ENCODE data around the gene OR2J1. TPM values are rescaled to one million over a fixed set of nuclear protein-coding genes. Genes with fewer than 3 reads are reported as not detected.
"Not testable (repeated sequence)": the region's sequence is repeated elsewhere in the genome, so short reads cannot be mapped to it uniquely, and the experiment has no call there.

Gene OR2J1
- total RNA-seq = not detected

GRCh38 chr6:29099190-29099589, at the start of gene OR2J1:
TSS of gene OR2J1 (plus strand) at chr6:29099490. CDS start at chr6:29100943, 1,453 bp downstream.
- DNase-seq (ENCODE audit: low spot score in 2 of 2) (no peak), FAIRE-seq (no peak)

GRCh38 chr6:29051680-29052079, 47.6 kb upstream of the OR2J1 start:
- FAIRE-seq (no peak), DNase-seq (ENCODE audit: low spot score in 2 of 2) (no peak)

DNA sequence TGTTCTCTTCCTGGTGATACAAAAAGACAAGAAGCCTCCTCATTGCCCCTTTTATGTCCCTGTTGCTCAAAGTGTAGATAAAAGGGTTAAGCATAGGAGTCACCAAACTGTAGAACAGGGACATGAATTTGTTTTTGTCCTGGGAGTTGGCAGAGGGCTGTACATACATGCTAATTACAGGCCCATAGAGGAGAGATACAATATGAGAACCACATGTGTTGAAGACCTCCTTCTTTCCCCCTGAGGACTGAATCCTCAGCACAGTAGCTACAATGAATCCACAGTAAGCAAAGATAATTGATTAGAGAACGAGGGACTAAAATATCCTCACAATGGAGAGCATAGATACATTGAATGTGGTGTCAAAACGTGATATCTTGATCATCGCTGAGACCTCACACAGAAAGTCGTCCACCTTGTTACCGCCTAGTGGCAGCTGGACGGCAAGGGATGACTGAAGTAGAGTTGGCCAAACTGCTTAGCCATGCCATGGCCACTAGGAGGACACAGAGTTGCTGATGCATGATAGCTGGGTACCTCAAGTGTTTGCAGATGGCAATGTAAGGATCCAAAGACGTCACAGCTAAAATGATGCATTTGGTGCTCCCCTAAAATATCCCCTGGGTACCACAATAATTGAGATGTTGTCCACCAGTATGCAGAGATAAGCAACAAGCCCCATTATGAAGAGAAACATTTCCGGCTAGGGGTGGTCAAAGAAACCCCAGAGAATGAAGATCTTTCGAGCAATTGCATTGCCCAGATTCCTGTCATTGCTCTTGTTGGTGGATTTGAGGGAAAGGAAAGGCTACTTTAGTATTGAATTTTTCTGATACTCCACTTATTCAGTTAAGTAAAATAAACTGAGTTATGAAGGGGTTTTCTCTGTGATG, 27.2 kb upstream of the OR2J1 start:
- DNase-seq (ENCODE audit: low spot score in 2 of 2) (no peak), FAIRE-seq (no peak)

DNA sequence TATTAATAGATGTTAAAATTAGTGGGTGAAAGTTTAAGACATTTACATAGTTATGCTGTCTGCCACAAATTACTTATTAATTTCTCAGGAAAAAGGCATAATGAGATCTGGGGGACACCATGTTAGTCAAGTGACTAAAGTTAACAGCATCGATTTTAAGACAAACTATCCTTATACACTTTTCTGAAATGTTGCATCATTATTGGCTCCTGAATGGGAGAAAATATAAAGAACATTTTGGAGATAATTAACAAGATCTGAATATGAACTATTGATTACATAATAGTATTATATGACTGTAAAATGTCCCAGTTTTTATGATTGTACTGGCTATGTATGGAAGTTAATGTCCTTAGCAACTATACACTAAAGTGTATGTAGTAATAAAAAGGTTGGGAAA, 20.1 kb upstream of the OR2J1 start:
- FAIRE-seq (no peak), DNase-seq (ENCODE audit: low spot score in 2 of 2) (no peak)

- no peak for FAIRE-seq
- DNase-seq (ENCODE audit: low spot score in 2 of 2) = no peak
Observed at GRCh38 chr6:29081312-29081711, 18.0 kb upstream of the OR2J1 start.

- FAIRE-seq (no peak), DNase-seq (ENCODE audit: low spot score in 2 of 2) (no peak)
Observed at GRCh38 chr6:29082457-29082856, 16.8 kb upstream of the OR2J1 start.

DNA sequence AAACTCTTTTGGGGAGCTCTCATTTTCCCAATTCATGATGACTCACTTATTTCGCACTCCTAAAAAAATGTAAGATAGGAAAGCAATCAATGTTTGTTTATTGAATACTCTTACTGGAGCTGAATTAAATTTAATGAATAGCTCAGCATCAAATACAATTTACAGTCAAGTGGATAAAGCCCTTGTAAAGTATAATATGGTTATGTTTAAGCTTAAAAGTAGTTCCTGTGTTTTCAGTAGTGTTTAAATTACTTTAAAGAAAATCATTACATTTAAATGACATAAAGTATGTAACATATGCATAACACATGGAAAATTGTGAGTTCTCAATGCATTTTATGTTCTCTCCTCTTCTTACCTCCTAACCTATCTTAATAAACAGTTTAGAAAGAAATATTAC, 12.1 kb upstream of the OR2J1 start, which contains the start of gene OR2B3:
Gene OR2B3 (minus strand): TSS at position 101 of the 400 bp plus-strand sequence. CDS start 65 bp downstream, at position 36.
- DNase-seq (ENCODE audit: low spot score in 2 of 2) (no peak), FAIRE-seq (no peak)

- FAIRE-seq (no peak), DNase-seq (ENCODE audit: low spot score in 2 of 2) (no peak)
Observed at GRCh38 chr6:29092957-29093356, 6.3 kb upstream of the OR2J1 start.

- DNase-seq (ENCODE audit: low spot score in 2 of 2) (no peak), FAIRE-seq (no peak)
Observed at GRCh38 chr6:29097803-29098202, 1.5 kb upstream of the OR2J1 start.

- FAIRE-seq = no peak
- no peak for DNase-seq (ENCODE audit: low spot score in 2 of 2)
Observed at GRCh38 chr6:29107758-29108157, 8.5 kb downstream of the OR2J1 start, which contains the start of gene OR2J3. TSS of gene OR2J3 (plus strand) at chr6:29108058. CDS start at chr6:29111891, 3,833 bp downstream.

DNA sequence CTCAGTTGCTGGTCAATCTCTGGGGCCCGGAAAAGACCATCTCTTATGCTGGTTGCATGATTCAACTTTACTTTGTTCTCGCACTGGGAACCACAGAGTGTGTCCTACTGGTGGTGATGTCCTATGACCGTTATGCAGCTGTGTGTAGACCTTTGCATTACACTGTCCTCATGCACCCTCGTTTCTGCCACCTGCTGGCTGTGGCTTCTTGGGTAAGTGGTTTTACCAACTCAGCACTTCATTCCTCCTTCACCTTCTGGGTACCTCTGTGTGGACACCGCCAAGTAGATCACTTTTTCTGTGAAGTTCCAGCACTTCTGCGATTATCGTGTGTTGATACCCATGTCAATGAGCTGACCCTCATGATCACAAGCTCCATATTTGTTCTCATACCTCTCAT, 12.8 kb downstream of the OR2J1 start:
- FAIRE-seq (no peak), DNase-seq (ENCODE audit: low spot score in 2 of 2) (no peak)

DNA sequence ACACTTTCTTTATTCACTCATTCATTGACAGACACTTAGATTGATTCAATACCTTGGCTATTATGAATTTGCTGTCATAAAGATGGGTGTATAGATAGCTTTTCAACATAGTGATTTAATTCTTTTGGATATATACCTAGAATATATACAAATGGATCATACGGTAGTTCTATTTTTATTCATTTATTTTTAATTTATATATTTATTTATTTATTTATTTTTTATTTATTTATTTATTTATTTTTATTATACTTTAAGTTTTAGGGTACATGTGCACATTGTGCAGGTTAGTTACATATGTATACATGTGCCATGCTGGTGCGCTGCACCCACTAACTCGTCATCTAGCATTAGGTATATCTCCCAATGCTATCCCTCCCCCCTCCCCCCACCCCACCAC, 15.7 kb downstream of the OR2J1 start:
- FAIRE-seq; DNase-seq (ENCODE audit: low spot score in 2 of 2): not testable (repeated sequence)

GRCh38 chr6:29129326-29130012, 30.2 kb downstream of the OR2J1 start:
- DNase-seq (ENCODE audit: low spot score in 2 of 2) = no peak
- FAIRE-seq = no peak

- no peak for FAIRE-seq
- no peak for DNase-seq (ENCODE audit: low spot score in 2 of 2)
Observed at GRCh38 chr6:29130644-29131043, 31.4 kb downstream of the OR2J1 start.

- DNase-seq (ENCODE audit: low spot score in 2 of 2) = no peak
- FAIRE-seq = no peak
Observed at GRCh38 chr6:29131691-29132090, 32.4 kb downstream of the OR2J1 start.

DNA sequence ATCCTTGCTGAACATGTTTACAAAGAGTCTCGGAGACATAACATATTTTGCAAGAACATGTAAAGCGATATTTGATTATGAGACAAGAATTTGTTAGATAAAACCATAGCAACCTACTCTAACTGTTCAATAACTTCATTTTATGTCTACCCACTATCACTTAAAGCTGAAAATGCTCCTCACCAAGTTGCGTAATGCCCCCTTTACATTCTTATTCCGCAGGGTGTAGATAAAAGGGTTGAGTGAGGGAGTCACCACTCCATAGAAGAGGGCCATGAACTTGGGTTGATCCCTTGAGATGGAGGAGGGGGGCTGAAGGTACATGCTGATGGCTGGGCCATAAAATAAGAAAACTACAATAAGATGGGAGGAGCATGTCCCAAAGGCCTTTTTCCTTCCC, 38.4 kb downstream of the OR2J1 start:
- DNase-seq (ENCODE audit: low spot score in 2 of 2) = no peak
- FAIRE-seq = no peak

DNA sequence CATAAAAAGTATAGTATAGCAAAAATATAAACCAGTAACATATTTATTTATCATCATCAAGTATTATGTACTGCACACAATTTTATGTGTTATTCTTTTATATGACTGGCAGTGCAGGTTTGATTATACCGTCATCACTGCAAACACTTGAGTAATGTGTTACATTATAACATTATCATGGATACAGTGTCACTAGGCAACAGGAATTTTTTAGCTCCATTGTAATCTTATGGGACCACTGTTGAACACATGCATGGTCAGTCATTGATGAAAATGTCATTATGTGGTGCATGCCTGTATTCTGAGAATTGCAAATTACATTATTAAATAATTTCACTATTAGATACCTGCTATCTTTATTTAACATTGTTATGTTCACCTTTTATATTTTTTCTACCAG, 42.3 kb downstream of the OR2J1 start:
- DNase-seq (ENCODE audit: low spot score in 2 of 2) (no peak), FAIRE-seq (no peak)

DNA sequence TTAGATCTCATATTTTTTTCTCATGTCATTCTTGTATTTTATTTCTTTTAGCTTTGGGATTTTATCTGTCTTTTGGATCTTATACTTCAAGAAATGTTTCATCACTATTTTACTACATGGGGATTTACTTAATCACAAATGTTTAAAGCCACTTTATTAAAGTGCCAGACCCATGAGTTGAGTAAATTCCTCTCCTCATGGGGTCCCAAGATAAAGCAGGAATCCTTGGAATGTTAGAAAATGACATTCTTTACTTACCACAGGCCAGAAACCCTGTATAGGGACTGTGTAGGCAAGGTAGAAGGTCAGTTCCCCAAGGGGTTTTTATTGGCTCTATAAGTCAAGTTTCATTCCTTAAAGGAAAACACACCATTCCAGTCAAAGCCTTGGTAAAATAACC, 43.0 kb downstream of the OR2J1 start:
- DNase-seq (ENCODE audit: low spot score in 2 of 2) (no peak), FAIRE-seq (no peak)

GRCh38 chr6:29146179-29146578, 46.9 kb downstream of the OR2J1 start:
- FAIRE-seq (no peak), DNase-seq (ENCODE audit: low spot score in 2 of 2) (no peak)

GRCh38 chr6:29147074-29147473, 47.8 kb downstream of the OR2J1 start:
- FAIRE-seq = no peak

GRCh38 chr6:29149444-29149843, 50.2 kb downstream of the OR2J1 start:
- FAIRE-seq; DNase-seq (ENCODE audit: low spot score in 2 of 2): not testable (repeated sequence)

More at GRCh38 chr6:29147074-29147473, 47.8 kb downstream of the OR2J1 start:
- no peak for DNase-seq (ENCODE audit: low spot score in 2 of 2)

All from frontal cortex (tissue), 4 donors.